ENCODE results near the gene RTL10.

RTL10 gene

DNA sequence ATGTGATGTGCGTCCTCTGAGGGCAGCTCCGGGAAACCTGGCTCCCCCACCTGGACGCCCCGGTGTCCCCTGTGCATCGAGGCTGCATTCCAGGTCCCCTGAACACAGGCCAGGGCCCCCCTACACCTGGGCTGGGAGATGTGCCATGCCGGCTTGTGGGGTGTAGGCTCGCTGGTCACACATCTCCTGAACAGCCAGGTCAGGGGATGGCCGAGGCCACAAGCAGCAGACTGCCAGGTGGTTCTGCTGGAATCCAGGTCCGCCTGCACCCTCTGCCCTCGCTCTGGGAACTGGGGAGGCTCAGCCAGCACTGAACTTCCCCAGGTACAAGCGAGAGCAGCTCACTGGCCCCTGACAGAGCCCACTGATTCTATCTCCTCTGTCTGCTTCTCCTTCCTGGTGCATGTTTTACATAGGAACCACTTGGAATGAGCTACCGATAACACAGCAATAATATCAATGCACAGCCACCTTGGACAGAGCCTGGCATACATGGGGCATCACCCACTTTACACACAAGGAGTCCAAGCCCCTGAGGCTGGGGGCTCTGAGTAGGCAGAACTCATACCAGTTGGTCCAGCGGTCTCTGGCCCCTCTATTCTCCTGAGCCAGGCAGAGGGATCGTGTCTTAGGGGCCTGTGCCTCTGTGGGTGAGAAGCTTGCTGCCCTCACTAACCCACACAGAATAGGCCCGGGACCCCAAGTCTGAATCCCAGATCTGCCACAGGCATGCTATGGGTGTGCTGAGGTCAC lies 47.3 kb downstream of the RTL10 start:
- DNase-seq = no peak

- DNase-seq = no peak
Observed at GRCh38 chr22:19806213-19807160, 48.2 kb downstream of the RTL10 start.

- DNase-seq = no peak
Observed at GRCh38 chr22:19805821-19806212, 48.9 kb downstream of the RTL10 start.

All from activated CD4-positive, alpha-beta T cell treated with anti-CD3 and anti-CD28 coated beads, Interleukin-2, Interleukin-6, amounts not matched to agents 100 ng/mL and 50 ng/mL, durations not matched to agents 16 hours and 8 hours (primary cell).